Skin of body (tissue), 2 donors: ENCODE data around the gene WFIKKN1. TPM values are rescaled to one million over a fixed set of nuclear protein-coding genes. Genes with fewer than 3 reads are reported as not detected.

Source experiments
- DNase-seq: peaks from one replicate; lab custom pipeline; 2025; lab: John Stamatoyannopoulos, UW
- total RNA-seq: library from RNA; depleted of rRNA; stranded (reverse); fragments of >200 nt; gene quantifications from one replicate; pipeline ENCODE4 v1.2.3, GENCODE V29; 2014

WFIKKN1 gene
- total RNA-seq, 1 donor from 2014 or later: 0.20 TPM

- DNase-seq: no peak
Observed at GRCh38 chr16:683396-684070, 52.7 kb downstream of the WFIKKN1 start.

Other genes starting within 250 kb of the WFIKKN1 start
- gene PGAP6, start 249.0 kb upstream of the WFIKKN1 start, total RNA-seq: 10.6 TPM
- gene NME4, start 233.8 kb upstream of the WFIKKN1 start, total RNA-seq: 26.4 TPM
- 7.2 TPM for gene DECR2, start 229.1 kb upstream of the WFIKKN1 start, total RNA-seq
- 17.2 TPM for gene RAB11FIP3, start 205.3 kb upstream of the WFIKKN1 start, total RNA-seq
- gene CAPN15, start 103.3 kb upstream of the WFIKKN1 start, total RNA-seq: 10.2 TPM
- gene PRR35, start 70.6 kb upstream of the WFIKKN1 start, total RNA-seq: not detected
- gene NHLRC4, start 64.0 kb upstream of the WFIKKN1 start, total RNA-seq: 0.59 TPM
- gene PIGQ, start 61.0 kb upstream of the WFIKKN1 start, total RNA-seq: 10.4 TPM
- gene RAB40C, start 40.9 kb upstream of the WFIKKN1 start, total RNA-seq: 14.8 TPM
- gene METTL26, start 5.3 kb downstream of the WFIKKN1 start, total RNA-seq: 22.9 TPM
- gene MCRIP2, start 10.8 kb downstream of the WFIKKN1 start, total RNA-seq: 6.9 TPM
- 15.1 TPM for gene WDR90, start 18.4 kb downstream of the WFIKKN1 start, total RNA-seq
- 26.4 TPM for gene RHOT2, start 37.1 kb downstream of the WFIKKN1 start, total RNA-seq
- gene RHBDL1, start 44.7 kb downstream of the WFIKKN1 start, total RNA-seq: 1.2 TPM
- gene STUB1, start 49.4 kb downstream of the WFIKKN1 start, total RNA-seq: 49.1 TPM
- gene JMJD8, start 53.3 kb downstream of the WFIKKN1 start, total RNA-seq: 18.1 TPM
- gene WDR24, start 59.4 kb downstream of the WFIKKN1 start, total RNA-seq: 2.3 TPM
- 0.30 TPM for gene FBXL16, start 74.8 kb downstream of the WFIKKN1 start, total RNA-seq
- 6.2 TPM for gene METRN, start 84.1 kb downstream of the WFIKKN1 start, total RNA-seq
- 6.3 TPM for gene ANTKMT, start 90.2 kb downstream of the WFIKKN1 start, total RNA-seq
- gene CCDC78, start 95.5 kb downstream of the WFIKKN1 start, total RNA-seq: 0.20 TPM
- gene HAGHL, start 96.1 kb downstream of the WFIKKN1 start, total RNA-seq: 2.5 TPM
- 41.2 TPM for gene CIAO3, start 110.0 kb downstream of the WFIKKN1 start, total RNA-seq
- 1.4 TPM for gene MSLN, start 129.7 kb downstream of the WFIKKN1 start, total RNA-seq
- 7.8 TPM for gene RPUSD1, start 157.4 kb downstream of the WFIKKN1 start, total RNA-seq
- 10.1 TPM for gene CHTF18, start 157.6 kb downstream of the WFIKKN1 start, total RNA-seq
- gene GNG13, start 169.7 kb downstream of the WFIKKN1 start, total RNA-seq: not detected